HG02763 (cell line): Measurements from ENCODE around the gene FXYD4.

Source experiments
- ATAC-seq: cut with Tn5 transposase; IDR thresholded peaks from one replicate; pipeline ENCODE4 v1.9.1; 2021; ENCODE audit warnings: mild to moderate bottlenecking, moderate library complexity; ENCODE audit not compliant: unreplicated experiment

The FXYD4 gene

GRCh38 chr10:43343126-43343525 lies 28.3 kb upstream of the FXYD4 start:
- ATAC-seq = no peak

GRCh38 chr10:43344051-43344450 lies 27.4 kb upstream of the FXYD4 start:
- ATAC-seq = no peak

GRCh38 chr10:43347997-43348396 lies 23.4 kb upstream of the FXYD4 start:
- no peak for ATAC-seq

GRCh38 chr10:43348511-43349312 lies 22.7 kb upstream of the FXYD4 start:
- peak; percentile 100 for ATAC-seq

GRCh38 chr10:43350156-43350555 lies 21.3 kb upstream of the FXYD4 start:
- ATAC-seq = no peak

- ATAC-seq = no peak
Observed at GRCh38 chr10:43350686-43351085, 20.8 kb upstream of the FXYD4 start.

GRCh38 chr10:43351301-43351700 lies 20.1 kb upstream of the FXYD4 start:
- ATAC-seq = no peak

- ATAC-seq = no peak
Observed at GRCh38 chr10:43352951-43353350, 18.5 kb upstream of the FXYD4 start.

- no peak for ATAC-seq
Observed at GRCh38 chr10:43353495-43354329, 17.7 kb upstream of the FXYD4 start.

GRCh38 chr10:43354330-43354635 lies 17.2 kb upstream of the FXYD4 start:
- ATAC-seq = no peak

- no peak for ATAC-seq
Observed at GRCh38 chr10:43354879-43355380, 16.5 kb upstream of the FXYD4 start.

- ATAC-seq = no peak
Observed at GRCh38 chr10:43355749-43356371, 15.6 kb upstream of the FXYD4 start.

- ATAC-seq = no peak
Observed at GRCh38 chr10:43360086-43360485, 11.3 kb upstream of the FXYD4 start.

GRCh38 chr10:43361547-43362190 lies 9.8 kb upstream of the FXYD4 start:
- no peak for ATAC-seq

- peak; percentile 97 for ATAC-seq
Observed at GRCh38 chr10:43362191-43362839, 9.1 kb upstream of the FXYD4 start.

GRCh38 chr10:43365001-43365400 lies 6.4 kb upstream of the FXYD4 start:
- no peak for ATAC-seq

GRCh38 chr10:43369921-43370320 lies 1.5 kb upstream of the FXYD4 start:
- ATAC-seq = no peak

- no peak for ATAC-seq
Observed at GRCh38 chr10:43370671-43371215, 693 bp upstream of the FXYD4 start.

- ATAC-seq = no peak
Observed at GRCh38 chr10:43372765-43373361, 1.4 kb downstream of the FXYD4 start.

- ATAC-seq = no peak
Observed at GRCh38 chr10:43373461-43373860, 2.0 kb downstream of the FXYD4 start.
